Measurements from ENCODE around the gene PEX5L.

The PEX5L gene

GRCh38 chr3:179887295-179887943, 149.3 kb downstream of the PEX5L start:
- TF ChIP-seq, protein P1, sequence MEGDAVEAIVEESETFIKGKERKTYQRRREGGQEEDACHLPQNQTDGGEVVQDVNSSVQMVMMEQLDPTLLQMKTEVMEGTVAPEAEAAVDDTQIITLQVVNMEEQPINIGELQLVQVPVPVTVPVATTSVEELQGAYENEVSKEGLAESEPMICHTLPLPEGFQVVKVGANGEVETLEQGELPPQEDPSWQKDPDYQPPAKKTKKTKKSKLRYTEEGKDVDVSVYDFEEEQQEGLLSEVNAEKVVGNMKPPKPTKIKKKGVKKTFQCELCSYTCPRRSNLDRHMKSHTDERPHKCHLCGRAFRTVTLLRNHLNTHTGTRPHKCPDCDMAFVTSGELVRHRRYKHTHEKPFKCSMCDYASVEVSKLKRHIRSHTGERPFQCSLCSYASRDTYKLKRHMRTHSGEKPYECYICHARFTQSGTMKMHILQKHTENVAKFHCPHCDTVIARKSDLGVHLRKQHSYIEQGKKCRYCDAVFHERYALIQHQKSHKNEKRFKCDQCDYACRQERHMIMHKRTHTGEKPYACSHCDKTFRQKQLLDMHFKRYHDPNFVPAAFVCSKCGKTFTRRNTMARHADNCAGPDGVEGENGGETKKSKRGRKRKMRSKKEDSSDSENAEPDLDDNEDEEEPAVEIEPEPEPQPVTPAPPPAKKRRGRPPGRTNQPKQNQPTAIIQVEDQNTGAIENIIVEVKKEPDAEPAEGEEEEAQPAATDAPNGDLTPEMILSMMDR (IDR thresholded peaks at IDR 0.05; ENCODE audit: low read depth, low read length) = no peak
- no peak for DNase-seq (ENCODE audit: low read depth, low spot score)
- H3K4me3 ChIP-seq (ENCODE audit: low read depth, low read length) = no peak overlapping the region
- in situ Hi-C loops (cut with HindIII; ENCODE audit: low sequenced_read_pairs) = no loop called here

DNA sequence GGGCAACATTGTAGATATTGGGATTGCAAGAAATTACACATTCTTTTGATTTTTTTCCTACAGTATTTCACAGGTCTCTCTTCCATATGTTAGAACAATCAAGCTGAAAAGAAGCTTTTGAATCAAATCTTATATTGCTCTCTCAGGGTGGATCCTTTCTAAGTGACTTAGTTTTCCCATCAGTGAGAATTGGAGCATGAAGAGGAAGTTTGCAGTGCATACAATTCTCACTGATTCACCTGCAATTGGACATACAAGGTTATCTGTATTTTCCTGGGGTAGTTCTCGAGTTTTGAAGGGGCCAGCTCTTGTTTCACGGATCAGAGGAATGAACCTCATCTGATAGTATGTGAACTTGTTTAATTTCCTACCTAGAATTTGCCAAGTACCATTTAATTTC, 150.8 kb downstream of the PEX5L start:
- in situ Hi-C loops (cut with HindIII; ENCODE audit: low sequenced_read_pairs) = no loop called here
- DNase-seq (ENCODE audit: low read depth, low spot score) = no peak
- no peak overlapping the region for H3K4me3 ChIP-seq (ENCODE audit: low read depth, low read length)
- TF ChIP-seq, protein P1 (IDR thresholded peaks at IDR 0.05; ENCODE audit: low read depth, low read length) = no peak

DNA sequence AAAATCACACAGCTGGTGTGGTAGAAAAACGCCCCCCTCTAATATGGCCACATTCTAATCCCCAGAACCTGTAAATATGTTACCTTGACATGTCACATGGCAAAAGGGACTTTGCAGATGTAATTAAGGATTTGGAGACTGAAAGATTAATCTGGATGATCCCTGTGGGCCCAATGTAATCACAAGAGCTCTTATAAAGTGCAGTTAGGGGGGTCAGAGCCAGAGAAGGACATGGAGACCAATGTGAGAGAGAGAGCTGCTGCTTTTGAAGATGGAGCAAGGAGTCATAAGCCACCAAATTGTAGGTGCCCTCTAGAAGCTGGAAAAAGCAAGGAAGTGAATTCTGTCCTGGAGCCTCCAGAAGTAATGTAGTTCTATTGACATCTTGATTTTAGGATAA, 152.6 kb downstream of the PEX5L start:
- no peak overlapping the region for H3K4me3 ChIP-seq (ENCODE audit: low read depth, low read length)
- DNase-seq (ENCODE audit: low read depth, low spot score) = no peak
- in situ Hi-C loops (cut with HindIII; ENCODE audit: low sequenced_read_pairs) = no loop called here
- TF ChIP-seq, protein P1 (IDR thresholded peaks at IDR 0.05; ENCODE audit: low read depth, low read length) = no peak

DNA sequence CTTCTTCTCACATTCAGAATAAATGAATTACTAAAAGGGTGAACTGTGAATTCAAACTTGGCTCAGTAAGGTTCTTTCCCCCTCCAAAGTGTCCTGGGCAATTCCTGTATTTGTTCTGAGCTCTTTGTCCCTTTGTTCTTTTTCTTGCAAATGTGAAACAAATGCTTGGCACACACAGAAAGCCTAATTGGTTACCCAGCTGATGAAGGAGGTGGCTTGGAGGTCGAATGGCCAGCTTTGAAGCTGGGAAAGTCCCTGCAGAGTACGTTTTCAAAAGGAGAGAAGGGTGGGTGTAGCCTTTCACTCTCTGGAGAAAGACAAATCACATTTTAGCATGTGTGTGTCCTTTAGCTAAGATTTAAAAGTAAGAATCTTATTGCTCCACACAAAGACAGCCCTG, 154.4 kb downstream of the PEX5L start:
- in situ Hi-C loops (cut with HindIII; ENCODE audit: low sequenced_read_pairs) = no loop called here
- DNase-seq (ENCODE audit: low read depth, low spot score) = peak; percentile 18
- H3K4me3 ChIP-seq (ENCODE audit: low read depth, low read length) = no peak overlapping the region
- TF ChIP-seq, protein P1 (IDR thresholded peaks at IDR 0.05; ENCODE audit: low read depth, low read length) = no peak

GRCh38 chr3:179881791-179882190, 154.9 kb downstream of the PEX5L start:
- in situ Hi-C loops (cut with HindIII; ENCODE audit: low sequenced_read_pairs) = no loop called here
- no peak overlapping the region for H3K4me3 ChIP-seq (ENCODE audit: low read depth, low read length)
- peak; percentile 18 for DNase-seq (ENCODE audit: low read depth, low spot score)
- TF ChIP-seq, protein P1 (IDR thresholded peaks at IDR 0.05; ENCODE audit: low read depth, low read length) = no peak

DNA sequence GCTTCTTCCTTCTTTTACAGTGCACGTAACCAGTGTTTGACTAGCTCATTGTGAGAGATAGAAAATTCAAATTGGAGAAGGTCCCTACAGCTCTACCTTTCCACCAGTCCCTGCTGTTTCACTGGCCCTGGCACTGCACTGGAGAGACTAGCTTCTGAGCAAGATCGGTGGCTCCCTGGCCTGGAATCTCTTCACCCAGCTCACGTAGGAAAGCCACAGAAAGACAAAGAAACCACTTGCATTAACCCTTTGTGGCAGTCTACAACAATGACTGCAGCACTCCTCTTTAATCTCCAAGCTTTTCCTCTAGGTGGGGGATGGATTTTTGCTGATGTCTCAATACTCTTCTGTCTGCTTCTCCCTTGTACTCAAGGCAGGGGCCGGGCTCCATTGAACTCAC, 155.9 kb downstream of the PEX5L start:
- no peak overlapping the region for H3K4me3 ChIP-seq (ENCODE audit: low read depth, low read length)
- in situ Hi-C loops (cut with HindIII; ENCODE audit: low sequenced_read_pairs) = no loop called here
- TF ChIP-seq, protein P1 (IDR thresholded peaks at IDR 0.05; ENCODE audit: low read depth, low read length) = no peak
- DNase-seq (ENCODE audit: low read depth, low spot score) = no peak

Measured in astrocyte of the spinal cord (primary cell).